Amygdala (tissue), 56 donors: Measurements from ENCODE around the gene NCOA6.
"Not testable (repeated sequence)": the region's sequence is repeated elsewhere in the genome, so short reads cannot be mapped to it uniquely, and the experiment has no call there.

Experiments
- DNase-seq, 56 donors: peaks; one replicate each; lab custom pipeline; 2025; lab: John Stamatoyannopoulos, UW

NCOA6 gene

GRCh38 chr20:34831936-34832335 is 6.5 kb upstream of the NCOA6 start:
- DNase-seq, result no peak

- DNase-seq, result no peak
Measured at GRCh38 chr20:34829191-34829590, 3.7 kb upstream of the NCOA6 start.

GRCh38 chr20:34824806-34825529 is 483 bp downstream of the NCOA6 start:
- peak in 49 of 56 donors; percentile 5 to 80 (median 54) for DNase-seq

- DNase-seq, result peak in 7 of 56 donors; percentile 4 to 45 (median 29)
Measured at GRCh38 chr20:34824452-34824805, 1.0 kb downstream of the NCOA6 start.

GRCh38 chr20:34824026-34824425 is 1.4 kb downstream of the NCOA6 start:
- no peak for DNase-seq

GRCh38 chr20:34820805-34821578 is 4.5 kb downstream of the NCOA6 start:
- no peak for DNase-seq

- no peak for DNase-seq
Measured at GRCh38 chr20:34817801-34818200, 7.7 kb downstream of the NCOA6 start.

GRCh38 chr20:34817072-34817471 is 8.4 kb downstream of the NCOA6 start:
- peak in 2 of 56 donors; percentile 8 to 49 for DNase-seq

GRCh38 chr20:34815636-34816035 is 9.8 kb downstream of the NCOA6 start:
- no peak for DNase-seq

GRCh38 chr20:34808583-34808982 is 16.9 kb downstream of the NCOA6 start:
- DNase-seq, result no peak

- not testable (repeated sequence) for DNase-seq
Measured at GRCh38 chr20:34807944-34808465, 17.4 kb downstream of the NCOA6 start.

- DNase-seq, result no peak
Measured at GRCh38 chr20:34806255-34806654, 19.2 kb downstream of the NCOA6 start.

- DNase-seq, result no peak
Measured at GRCh38 chr20:34798871-34799270, 26.6 kb downstream of the NCOA6 start.

- no peak for DNase-seq
Measured at GRCh38 chr20:34798328-34798727, 27.1 kb downstream of the NCOA6 start.

- no peak for DNase-seq
Measured at GRCh38 chr20:34797012-34797995, 28.1 kb downstream of the NCOA6 start.

- DNase-seq, result no peak
Measured at GRCh38 chr20:34794006-34794585, 31.4 kb downstream of the NCOA6 start.

- no peak for DNase-seq
Measured at GRCh38 chr20:34792687-34793363, 32.6 kb downstream of the NCOA6 start.

- no peak for DNase-seq
Measured at GRCh38 chr20:34791289-34792020, 34.0 kb downstream of the NCOA6 start.

GRCh38 chr20:34781220-34781619 is 44.2 kb downstream of the NCOA6 start:
- no peak for DNase-seq
